HFFc6 (cell line): ENCODE measurements around the gene IL25. TPM values are rescaled to one million over a fixed set of nuclear protein-coding genes. Genes with fewer than 3 reads are reported as not detected.
"Not testable (repeated sequence)": the region's sequence is repeated elsewhere in the genome, so short reads cannot be mapped to it uniquely, and the experiment has no call there.

Experiments used
- DNase-seq: peaks from one replicate; pipeline ENCODE4 v3.0.0-alpha.2; 2018
- H3K27ac Mint-ChIP-seq: 2 replicates; pipeline ENCODE4 v1.8.0; 2020; ENCODE audit warnings: mild to moderate bottlenecking, mixed read lengths
- H3K27me3 Mint-ChIP-seq: 2 replicates; pipeline ENCODE4 v1.8.0; 2021; ENCODE audit warnings: mild to moderate bottlenecking, moderate library complexity, mixed read lengths; ENCODE audit not compliant: insufficient read depth
- H3K36me3 Mint-ChIP-seq: 2 replicates; pipeline ENCODE4 v1.8.0; 2021; ENCODE audit warnings: low read depth, mixed read lengths
- H3K4me1 Mint-ChIP-seq: 2 replicates; pipeline ENCODE4 v1.8.0; 2020; ENCODE audit warnings: low read depth, mixed read lengths
- H3K4me3 Mint-ChIP-seq: 2 replicates; pipeline ENCODE4 v1.8.0; 2020; ENCODE audit warnings: mild to moderate bottlenecking, moderate library complexity, mixed read lengths
- H3K9me3 Mint-ChIP-seq: 2 replicates; pipeline ENCODE4 v1.8.0; 2020; ENCODE audit warnings: mild to moderate bottlenecking, mixed read lengths
- CTCF ChIP-seq: fragments of 200-600 bp; sonication (generic); IDR thresholded peaks from 2 replicates; pipeline ENCODE4 v1.5.0; 2021; ENCODE audit warnings: antibody characterized with exemption, mild to moderate bottlenecking
- total RNA-seq, 6 experiments: library from RNA; stranded (reverse); fragmentation: NEBNext Ultra II Directional; extraction: Animal tissue kit (Norgen Biotek cat#: 25700); gene quantifications; 2 replicates in 1 of 6; 3 replicates in 5 of 6; pipeline ENCODE4 v1.2.3, GENCODE V29; 2021

IL25 gene
- total RNA-seq, 6 experiments from 2014 or later, result not detected

- peaks cover 34% of the 10 kb centered on the region for H3K27me3 Mint-ChIP-seq
- no peak overlapping the region for H3K27ac Mint-ChIP-seq
- H3K36me3 Mint-ChIP-seq, result no peaks in the 10 kb centered on the region
- no peaks in the 10 kb centered on the region for H3K9me3 Mint-ChIP-seq
- DNase-seq, result no peak
- H3K4me3 Mint-ChIP-seq, result no peak overlapping the region
- no peak for TF ChIP-seq CTCF
- H3K4me1 Mint-ChIP-seq, result no peaks in the 10 kb centered on the region
Measured at GRCh38 chr14:23382276-23382675, 9.7 kb downstream of the IL25 start.

GRCh38 chr14:23382731-23383440 is 10.3 kb downstream of the IL25 start:
- Mint-ChIP-seq H3K4me3 (no peak overlapping the region), H3K27ac (no peak overlapping the region), H3K36me3 (no peaks in the 10 kb centered on the region), H3K27me3 (peaks cover 34% of the 10 kb centered on the region), H3K4me1 (no peaks in the 10 kb centered on the region), H3K9me3 (no peaks in the 10 kb centered on the region)
- DNase-seq, result no peak
- no peak for TF ChIP-seq CTCF

GRCh38 chr14:23384364-23385080 is 11.9 kb downstream of the IL25 start:
- Mint-ChIP-seq H3K36me3 (no peaks in the 10 kb centered on the region), H3K27me3 (peaks cover 35% of the 10 kb centered on the region), H3K4me1 (no peaks in the 10 kb centered on the region), H3K27ac (no peak overlapping the region), H3K4me3 (no peak overlapping the region), H3K9me3 (no peaks in the 10 kb centered on the region)
- DNase-seq, result no peak
- TF ChIP-seq CTCF, result no peak

- H3K4me1 Mint-ChIP-seq, result no peaks in the 10 kb centered on the region
- H3K9me3 Mint-ChIP-seq, result no peaks in the 10 kb centered on the region
- peaks cover 35% of the 10 kb centered on the region for H3K27me3 Mint-ChIP-seq
- no peak overlapping the region for H3K27ac Mint-ChIP-seq
- no peak for DNase-seq
- H3K36me3 Mint-ChIP-seq, result no peaks in the 10 kb centered on the region
- TF ChIP-seq CTCF, result no peak
- H3K4me3 Mint-ChIP-seq, result no peak overlapping the region
Measured at GRCh38 chr14:23385244-23385641, 12.6 kb downstream of the IL25 start.

- Mint-ChIP-seq H3K27ac (no peak overlapping the region), H3K27me3 (peaks cover 40% of the 10 kb centered on the region), H3K36me3 (no peaks in the 10 kb centered on the region), H3K4me3 (no peak overlapping the region), H3K9me3 (no peaks in the 10 kb centered on the region), H3K4me1 (no peaks in the 10 kb centered on the region)
- DNase-seq, result no peak
- no peak for TF ChIP-seq CTCF
Measured at GRCh38 chr14:23385642-23386265, 13.1 kb downstream of the IL25 start.

GRCh38 chr14:23386266-23386657 is 13.7 kb downstream of the IL25 start:
- H3K27ac Mint-ChIP-seq, H3K36me3 Mint-ChIP-seq, H3K9me3 Mint-ChIP-seq, DNase-seq, H3K4me3 Mint-ChIP-seq, H3K4me1 Mint-ChIP-seq: not testable (repeated sequence)
- peaks cover 42% of the 10 kb centered on the region for H3K27me3 Mint-ChIP-seq
